GM12875 (cell line): ENCODE measurements around the gene RNF7.

ENCODE experiments used
- H3K4me3 ChIP-seq: one replicate; pipeline ENCODE4 v1.5.1; 2011; ENCODE audit warnings: low read depth, low read length, control low read depth
- TF ChIP-seq, protein P1 (sequence below): IDR thresholded peaks from 2 replicates; pipeline ENCODE4 v1.5.1; 2011; ENCODE audit warnings: low read depth, mild to moderate bottlenecking, control low read depth, inconsistent platforms, low read length, moderate library complexity, borderline replicate concordance; ENCODE audit not compliant: insufficient read depth

RNF7 gene

GRCh38 chr3:141708367-141708766 lies 29.7 kb upstream of the RNF7 start:
- TF ChIP-seq, protein P1, sequence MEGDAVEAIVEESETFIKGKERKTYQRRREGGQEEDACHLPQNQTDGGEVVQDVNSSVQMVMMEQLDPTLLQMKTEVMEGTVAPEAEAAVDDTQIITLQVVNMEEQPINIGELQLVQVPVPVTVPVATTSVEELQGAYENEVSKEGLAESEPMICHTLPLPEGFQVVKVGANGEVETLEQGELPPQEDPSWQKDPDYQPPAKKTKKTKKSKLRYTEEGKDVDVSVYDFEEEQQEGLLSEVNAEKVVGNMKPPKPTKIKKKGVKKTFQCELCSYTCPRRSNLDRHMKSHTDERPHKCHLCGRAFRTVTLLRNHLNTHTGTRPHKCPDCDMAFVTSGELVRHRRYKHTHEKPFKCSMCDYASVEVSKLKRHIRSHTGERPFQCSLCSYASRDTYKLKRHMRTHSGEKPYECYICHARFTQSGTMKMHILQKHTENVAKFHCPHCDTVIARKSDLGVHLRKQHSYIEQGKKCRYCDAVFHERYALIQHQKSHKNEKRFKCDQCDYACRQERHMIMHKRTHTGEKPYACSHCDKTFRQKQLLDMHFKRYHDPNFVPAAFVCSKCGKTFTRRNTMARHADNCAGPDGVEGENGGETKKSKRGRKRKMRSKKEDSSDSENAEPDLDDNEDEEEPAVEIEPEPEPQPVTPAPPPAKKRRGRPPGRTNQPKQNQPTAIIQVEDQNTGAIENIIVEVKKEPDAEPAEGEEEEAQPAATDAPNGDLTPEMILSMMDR, result no peak
- H3K4me3 ChIP-seq, result no peak overlapping the region

DNA sequence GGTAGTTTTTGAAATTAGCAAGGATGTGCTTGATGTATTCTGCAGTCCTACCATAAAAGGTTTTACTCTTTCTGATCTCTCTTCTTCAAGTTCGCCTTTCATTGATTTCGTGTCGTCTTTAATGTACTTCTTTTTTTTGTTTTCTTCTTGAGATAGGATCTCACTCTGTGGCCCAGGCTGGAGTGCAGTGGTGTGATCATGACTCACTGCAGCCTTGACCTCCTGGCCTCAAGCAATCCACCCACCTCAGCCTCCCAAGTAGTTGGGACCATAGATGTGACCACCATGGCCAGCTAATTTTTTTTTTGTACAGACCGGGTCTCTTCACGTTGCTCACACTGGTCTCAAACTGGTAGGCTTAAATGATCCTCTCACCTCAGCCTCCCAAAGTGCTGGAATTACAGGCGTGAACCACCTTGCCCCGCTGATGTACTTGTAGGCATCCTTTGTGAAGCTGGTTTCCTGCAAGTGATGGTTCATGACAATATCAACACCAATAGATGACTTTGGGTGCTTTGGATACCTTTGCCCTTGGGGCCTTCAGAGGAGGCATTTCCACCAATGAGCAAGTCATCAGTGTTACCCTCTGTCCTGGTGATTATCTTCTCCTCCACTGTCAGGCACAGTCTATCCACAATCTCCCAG lies 28.9 kb upstream of the RNF7 start:
- TF ChIP-seq, protein P1, result no peak
- H3K4me3 ChIP-seq, result no peak overlapping the region

GRCh38 chr3:141710121-141710520 lies 28.0 kb upstream of the RNF7 start:
- no peak overlapping the region for H3K4me3 ChIP-seq
- TF ChIP-seq, protein P1, result no peak

DNA sequence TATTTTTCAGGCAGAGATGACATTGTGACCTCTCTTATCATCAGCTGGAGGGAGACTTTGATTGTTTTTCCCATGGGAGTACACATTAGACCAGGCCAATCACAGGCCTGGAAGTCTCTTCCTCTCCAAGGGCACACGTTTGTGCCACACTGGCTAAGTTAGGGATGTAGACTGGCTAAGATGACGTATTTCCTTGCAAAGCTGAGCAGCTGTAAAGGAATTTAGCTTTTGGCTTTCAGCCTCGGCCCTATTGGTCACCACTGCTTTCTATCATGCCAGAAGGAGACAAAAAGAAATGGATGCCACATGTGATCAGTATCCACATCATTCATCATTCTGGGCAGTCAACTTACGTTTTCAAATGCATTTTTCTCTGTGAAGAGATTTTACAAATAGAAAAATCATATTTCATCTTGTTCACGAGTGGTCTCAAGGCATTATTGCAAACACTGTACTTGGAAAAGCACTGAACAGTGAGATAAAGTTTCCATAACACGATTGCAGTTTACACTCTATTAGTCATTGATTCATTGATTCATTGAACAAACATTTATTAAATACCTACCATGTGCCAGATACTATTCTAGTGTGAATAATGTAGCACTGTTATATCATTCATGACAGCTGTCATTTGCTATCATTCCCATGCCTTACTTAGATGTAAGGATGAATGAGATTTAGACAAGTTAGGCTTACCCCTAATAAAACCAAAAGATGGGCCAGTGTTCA lies 27.0 kb upstream of the RNF7 start:
- no peak overlapping the region for H3K4me3 ChIP-seq
- TF ChIP-seq, protein P1, result no peak

DNA sequence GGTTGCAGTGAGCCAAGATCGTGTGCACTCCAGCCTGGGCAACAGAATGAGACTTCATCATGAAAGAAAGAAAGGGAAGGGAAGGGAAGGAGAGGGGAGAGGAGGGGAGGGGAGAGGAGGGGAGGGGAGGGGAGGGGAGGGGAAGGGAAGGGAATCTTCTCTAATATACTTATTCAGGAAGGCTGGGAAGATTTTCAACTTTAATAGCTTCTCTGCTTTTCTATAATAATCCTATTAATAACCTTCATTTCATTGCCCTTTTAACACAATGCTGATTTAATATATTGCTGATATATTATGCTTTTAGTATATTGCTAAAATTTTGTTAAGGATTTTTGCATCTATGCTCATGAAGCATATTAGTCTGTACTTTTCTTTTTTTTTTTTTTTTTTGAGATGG lies 23.4 kb upstream of the RNF7 start:
- TF ChIP-seq, protein P1, result no peak
- no peak overlapping the region for H3K4me3 ChIP-seq

GRCh38 chr3:141722081-141722480 lies 16.0 kb upstream of the RNF7 start:
- H3K4me3 ChIP-seq, result no peak overlapping the region
- TF ChIP-seq, protein P1, result no peak

DNA sequence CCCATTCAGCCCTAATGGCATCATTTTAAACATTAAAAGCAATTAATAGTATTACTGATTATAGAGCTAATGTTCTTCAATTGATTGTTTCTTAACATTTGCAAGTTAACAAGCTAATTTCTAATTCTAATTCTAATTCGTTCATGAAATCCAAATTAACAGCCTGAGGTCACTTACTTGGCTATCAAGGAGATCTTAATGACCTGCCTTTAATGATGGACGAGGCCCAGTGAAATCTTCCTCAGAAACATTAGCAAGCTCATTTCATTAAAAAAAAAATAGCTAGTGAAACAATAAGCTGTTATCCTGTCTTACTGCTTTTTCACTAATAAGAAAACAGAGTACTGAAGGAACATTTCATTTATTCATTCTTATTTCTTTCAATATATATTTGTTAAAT lies 15.4 kb upstream of the RNF7 start:
- TF ChIP-seq, protein P1, result no peak
- no peak overlapping the region for H3K4me3 ChIP-seq
